Measurements from ENCODE around the gene PRKN.
A peak's percentile ranks its signal among the peaks of the same experiment; 100 is the strongest.

Gene PRKN

DNA sequence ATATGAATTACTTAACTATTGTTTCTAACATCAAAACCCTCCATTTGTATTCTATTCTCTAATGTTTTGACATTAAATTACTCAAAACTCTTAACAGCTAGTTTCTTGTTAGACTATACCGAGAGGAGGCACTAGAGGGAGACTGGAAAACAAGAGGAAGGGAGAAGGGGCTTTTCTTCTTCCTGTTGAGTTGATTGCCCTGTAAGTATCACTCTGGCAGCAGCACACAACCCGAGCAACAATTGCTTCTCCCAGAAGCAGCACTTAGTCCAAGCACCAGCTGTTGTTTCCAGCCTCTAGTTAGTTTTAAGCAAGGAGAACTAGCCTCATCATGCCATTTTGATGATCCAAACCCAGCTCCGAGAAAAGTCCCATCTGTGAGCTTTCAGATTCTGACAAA is 603.8 kb downstream of the PRKN start:
- DNase-seq (ENCODE audit: low read depth in 2 of 2), result no peak

DNA sequence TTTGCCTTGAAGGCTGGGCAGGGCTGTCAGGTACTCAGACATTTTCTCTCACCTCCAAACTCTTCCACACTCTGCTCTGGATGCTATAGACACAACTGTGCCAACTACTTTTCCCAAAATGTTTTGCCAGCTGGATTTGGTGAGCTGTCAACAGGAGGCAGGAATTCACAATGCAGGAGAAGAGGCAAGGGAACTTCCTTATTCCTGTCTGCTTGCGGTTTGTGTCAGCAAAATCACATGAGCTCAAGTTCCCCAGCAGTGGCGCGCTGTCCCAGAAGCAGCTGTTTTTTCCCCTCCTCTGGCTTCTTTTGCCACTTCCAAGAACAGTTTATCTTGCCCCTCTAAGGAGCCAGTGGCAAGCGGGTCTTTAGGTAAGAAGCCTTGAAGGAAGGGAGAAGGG is 608.2 kb downstream of the PRKN start:
- DNase-seq (ENCODE audit: low read depth in 2 of 2), result no peak

DNA sequence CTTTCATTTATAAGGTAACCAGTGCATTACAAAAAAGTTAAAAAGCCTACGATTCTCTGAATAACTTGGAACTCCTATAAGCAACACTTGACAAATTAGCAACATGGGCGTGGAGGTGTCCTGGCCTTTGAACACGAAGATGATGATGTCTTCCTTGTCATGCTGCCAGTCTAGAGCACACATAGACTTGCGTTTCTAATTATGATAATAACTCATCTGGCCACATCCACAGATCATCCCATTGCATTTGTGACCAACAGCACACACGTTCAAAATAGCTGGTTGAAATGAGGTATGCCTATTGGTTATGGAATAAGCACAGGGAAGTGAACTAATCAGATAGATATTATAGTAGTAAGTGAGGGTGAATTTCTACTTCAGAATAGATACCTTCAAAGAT is 608.9 kb downstream of the PRKN start:
- DNase-seq (ENCODE audit: low read depth in 2 of 2), result no peak

DNA sequence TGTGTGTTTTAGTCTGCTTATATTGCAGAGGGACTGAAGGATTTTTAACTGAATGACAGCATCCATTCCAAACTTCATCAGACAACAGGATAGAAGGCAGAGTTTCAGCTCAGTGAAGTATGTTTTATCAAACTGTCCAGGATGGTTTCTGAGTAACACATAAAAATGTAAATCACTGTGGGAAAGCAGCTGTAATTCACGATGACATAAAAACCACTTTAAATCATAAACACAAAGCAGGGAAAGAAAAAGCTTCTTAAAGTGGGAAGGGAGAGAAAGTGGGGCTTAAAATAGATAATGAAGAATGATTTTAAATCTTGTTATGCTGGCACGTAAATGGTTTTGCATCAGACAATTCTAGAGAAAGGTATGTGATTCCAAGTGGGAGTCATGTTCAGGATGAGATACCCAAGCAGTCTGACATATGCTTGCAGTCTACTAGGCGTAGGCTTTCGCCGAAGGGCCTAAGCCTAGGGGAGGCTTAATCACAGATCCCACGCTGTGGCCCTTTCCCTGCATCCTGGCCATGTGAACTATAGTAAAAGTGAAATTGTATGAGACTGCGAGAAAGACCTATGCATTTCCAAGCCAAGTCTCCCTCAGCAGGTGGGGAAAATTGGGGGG is 610.6 kb downstream of the PRKN start:
- no peak for DNase-seq (ENCODE audit: low read depth in 2 of 2)

DNA sequence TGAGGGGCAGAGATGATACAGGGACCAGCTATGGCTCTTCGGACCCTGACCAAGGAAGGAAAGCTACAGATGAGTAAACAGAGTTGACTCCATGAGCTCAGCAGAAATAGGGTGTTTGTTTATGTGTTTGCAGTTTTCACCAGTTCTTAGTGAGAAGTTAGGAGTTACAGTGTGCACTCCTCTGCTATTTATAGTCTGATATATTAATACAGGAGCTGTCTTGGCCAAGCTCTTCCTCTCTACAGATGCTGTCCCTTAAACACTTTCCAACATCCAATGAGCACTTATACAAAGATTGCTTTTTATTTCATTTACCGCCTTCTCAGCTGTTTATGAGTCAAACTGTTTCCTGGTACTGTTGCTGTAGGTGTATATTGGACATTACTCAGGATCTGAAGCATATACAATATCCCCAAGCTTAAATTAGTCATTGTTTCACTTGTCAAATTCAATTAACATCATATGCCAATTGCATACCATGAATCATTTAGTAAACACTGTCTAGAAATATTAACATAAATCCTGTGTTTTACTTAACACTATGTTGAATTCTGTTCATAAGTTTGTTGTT is 618.0 kb downstream of the PRKN start:
- DNase-seq (ENCODE audit: low read depth in 2 of 2), result no peak

DNA sequence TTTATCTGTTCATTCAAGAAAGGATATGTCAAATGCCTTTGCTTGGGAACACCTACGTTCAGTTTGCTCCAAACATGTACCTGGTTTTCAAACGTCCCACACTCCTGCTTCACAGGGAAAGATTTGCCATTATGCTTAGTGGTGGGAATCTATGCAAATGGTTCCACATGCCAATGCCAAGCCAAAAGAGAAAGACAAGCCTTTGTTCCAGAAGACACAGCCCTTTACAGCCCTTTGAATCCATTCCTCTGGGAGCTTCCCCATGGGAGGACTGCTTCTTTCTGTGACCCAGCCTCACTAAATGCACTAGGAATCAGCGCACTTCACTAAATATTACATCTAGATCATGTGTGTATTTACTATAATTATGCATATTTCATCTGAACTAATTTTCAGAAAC is 619.5 kb downstream of the PRKN start:
- no peak for DNase-seq (ENCODE audit: low read depth in 2 of 2)

DNA sequence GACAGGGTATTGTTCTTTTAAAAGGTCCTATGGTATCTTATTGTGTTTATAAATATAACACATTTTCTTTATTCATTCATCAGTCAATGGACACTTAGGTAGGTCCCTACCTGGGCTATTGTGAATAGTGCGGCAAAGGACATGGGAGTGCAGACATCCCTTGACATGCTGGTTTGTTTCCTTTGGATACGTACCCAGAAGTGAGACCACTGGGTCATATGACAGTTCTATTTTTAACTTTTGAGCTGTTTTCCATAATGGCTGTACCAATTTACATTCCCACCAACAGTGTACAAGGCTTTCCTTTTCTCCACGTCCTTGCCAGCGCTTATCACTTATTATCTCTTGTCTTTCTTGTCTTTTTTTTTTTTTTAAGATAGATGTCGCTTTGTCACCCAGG is 627.5 kb downstream of the PRKN start:
- no peak for DNase-seq (ENCODE audit: low read depth in 2 of 2)

DNA sequence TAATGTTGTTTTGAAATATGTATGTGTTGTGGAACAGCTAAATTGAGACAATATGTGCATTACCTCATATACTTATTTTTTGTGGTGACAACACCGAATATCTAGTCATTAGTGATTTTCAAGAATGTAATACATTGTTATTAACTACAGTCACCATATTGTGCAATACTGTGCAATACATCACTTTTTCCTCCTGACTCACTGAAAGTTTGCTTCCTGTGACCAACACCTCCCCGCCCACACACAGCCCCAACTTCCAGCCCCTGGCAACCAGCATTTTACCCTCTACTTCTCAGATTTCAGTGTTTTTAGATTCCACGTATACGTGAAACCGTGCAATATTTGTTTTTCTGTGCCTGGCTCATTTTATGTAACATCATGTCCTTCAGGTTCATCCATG is 627.9 kb downstream of the PRKN start:
- DNase-seq (ENCODE audit: low read depth in 2 of 2), result peak in 1 of 2 experiments; percentile 23

DNA sequence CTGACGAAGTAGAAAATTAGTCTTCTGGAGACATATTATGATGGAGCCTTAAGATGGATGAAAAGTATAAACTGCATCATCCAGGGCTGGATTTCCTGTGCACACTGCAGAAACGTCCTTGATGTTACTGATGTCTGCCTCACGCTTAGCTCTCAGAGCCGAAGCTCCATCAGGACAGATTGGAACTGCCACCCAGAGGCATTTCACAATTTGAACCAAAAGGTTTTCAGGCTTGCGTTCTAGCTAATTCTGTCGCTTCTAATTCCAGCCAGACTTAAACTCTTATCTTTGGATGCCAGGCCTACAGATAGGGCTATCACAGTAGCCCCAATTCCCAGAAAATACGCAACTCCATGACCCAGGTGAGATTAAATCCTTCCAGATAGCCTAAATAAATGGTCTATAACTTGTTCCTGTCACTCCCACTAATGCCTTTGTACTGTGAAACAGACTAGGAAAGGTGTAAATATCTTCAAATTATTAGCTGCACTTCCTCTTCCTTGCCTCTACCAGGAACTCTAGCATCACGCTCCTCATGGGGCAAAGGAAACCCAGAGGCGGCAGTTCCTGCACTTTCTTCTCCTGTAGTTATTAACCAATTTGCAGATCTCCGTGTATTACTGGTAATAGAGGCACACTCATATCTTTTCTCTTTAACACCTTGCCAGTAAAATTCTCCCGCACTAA is 634.6 kb downstream of the PRKN start:
- no peak for DNase-seq (ENCODE audit: low read depth in 2 of 2)

DNA sequence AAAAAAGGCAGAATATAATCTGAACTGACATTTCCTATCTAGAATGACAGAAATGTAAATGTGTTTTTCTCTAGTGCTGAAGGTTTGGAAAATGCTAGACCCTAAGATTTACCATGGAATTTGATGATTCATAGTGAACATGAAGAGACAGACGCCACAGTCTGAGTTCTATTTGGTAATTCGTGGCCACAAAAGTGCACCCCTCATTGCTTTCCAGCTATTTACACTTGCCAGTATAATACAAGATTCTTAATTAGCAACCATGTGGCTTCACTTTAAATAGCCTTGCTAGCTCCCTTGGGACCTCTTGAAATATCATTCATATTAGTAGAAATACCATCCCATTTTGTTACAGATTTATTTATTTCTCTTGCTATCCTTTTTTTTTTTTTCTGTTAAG is 636.8 kb downstream of the PRKN start:
- no peak for DNase-seq (ENCODE audit: low read depth in 2 of 2)

DNA sequence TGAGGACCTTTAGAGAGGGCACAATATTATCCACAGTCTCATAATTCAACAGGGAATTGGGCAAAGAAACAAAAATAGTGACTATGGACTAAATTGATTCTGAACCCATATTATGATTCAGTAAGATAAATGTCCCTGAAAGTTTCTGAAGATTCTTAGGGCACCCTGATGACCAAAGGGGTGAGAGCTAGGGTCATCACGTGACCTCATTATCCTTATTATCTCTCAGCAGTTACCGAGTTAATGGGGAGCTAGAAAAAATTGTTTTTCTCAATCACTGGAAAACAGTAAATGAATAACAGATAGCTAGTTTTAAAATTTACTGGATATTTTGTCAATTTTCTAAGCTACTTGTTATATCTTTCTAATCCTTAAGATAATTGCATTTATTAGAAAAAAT is 639.5 kb downstream of the PRKN start:
- DNase-seq (ENCODE audit: low read depth in 2 of 2), result no peak

DNA sequence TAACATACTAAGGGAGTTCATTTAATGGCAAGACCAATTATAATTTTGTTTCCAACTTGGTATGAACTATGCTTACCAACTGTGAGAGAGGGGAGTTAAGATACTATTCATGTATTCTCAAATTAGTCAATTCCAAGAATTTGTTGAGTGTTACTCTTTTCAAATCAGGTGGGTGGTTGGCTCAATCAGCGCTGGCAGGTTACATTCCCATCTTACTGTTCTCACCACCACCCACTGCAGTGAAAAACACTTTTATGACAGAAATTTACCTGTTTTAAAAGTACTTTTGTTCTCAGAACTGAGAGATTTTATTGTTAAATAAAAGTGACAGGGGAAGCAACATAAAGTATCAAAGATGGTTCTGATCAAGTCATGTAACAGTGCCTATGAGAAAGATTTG is 642.0 kb downstream of the PRKN start:
- DNase-seq (ENCODE audit: low read depth in 2 of 2), result no peak

DNA sequence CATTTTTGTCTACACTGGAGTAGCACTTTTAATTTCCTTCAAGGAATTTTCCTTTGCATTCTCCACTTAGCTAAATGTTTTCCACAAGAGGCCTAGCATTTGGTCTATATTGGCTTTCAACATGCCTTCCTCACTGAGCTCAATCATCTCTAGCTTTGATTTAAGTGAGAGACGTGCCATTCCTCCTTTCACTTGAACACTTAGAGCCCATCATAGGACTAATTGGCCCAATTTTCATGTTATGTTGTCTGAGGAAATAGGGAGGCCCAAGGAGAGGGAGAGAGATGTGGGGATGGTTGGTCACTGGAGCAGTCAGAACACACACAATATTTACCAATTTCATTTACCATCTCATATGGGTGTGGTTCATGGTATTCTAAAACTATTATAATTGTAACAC is 645.0 kb downstream of the PRKN start:
- DNase-seq (ENCODE audit: low read depth in 2 of 2), result no peak

DNA sequence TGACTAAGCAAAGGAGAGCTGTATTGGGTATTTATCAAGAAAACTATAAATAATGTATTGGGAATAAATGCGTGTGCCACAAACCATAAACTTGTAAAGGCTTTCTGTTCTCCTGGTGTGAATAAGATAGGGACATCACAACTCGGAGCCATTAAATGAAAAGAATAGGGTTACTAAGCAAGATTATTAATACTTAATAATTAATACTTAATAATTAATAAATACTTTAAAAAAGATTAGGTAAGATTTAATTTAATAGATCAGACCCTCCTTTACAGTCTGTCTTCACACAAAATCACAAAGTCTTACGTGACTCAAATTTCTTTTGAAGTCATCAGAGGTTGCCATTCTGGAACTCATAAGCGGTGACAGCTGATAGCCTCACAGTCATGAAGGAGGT is 648.9 kb downstream of the PRKN start:
- DNase-seq (ENCODE audit: low read depth in 2 of 2), result no peak

DNA sequence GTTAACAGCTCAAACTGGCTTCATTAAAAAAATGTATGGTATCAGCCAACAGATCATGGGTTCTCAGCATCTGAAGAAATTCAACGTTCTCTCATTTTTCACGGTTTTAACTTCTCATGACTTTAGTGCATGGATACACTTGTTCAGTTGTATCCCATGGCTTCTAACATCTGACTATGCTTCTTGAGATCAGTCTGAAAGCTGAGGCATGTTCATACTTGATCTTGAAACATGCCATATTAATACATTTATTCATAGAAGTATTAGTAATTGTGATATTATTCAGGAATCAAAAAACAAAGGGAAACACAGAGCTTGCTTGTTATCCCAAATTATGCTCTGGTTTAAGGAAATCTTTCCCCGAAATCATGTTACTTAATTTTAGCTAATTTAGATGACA is 649.4 kb downstream of the PRKN start:
- DNase-seq (ENCODE audit: low read depth in 2 of 2), result no peak

DNA sequence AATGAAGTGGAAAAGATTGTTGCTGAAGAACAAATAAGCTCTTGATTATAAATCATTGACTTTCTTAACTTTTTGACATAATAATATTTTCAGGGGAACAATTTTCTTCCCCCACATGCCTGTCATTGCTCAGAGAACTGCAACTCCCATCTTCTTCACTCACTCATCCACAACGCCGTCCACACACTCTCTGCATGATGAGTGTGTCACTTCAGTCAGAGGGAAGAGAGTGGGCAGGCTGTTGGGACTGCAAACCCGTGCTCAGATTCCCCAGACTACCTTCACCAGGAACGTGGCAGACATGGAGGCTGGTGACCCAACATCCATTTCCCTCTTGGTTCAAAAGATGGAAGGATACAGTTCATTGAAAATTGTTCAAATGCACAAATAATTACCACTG is 650.8 kb downstream of the PRKN start:
- no peak for DNase-seq (ENCODE audit: low read depth in 2 of 2)

DNA sequence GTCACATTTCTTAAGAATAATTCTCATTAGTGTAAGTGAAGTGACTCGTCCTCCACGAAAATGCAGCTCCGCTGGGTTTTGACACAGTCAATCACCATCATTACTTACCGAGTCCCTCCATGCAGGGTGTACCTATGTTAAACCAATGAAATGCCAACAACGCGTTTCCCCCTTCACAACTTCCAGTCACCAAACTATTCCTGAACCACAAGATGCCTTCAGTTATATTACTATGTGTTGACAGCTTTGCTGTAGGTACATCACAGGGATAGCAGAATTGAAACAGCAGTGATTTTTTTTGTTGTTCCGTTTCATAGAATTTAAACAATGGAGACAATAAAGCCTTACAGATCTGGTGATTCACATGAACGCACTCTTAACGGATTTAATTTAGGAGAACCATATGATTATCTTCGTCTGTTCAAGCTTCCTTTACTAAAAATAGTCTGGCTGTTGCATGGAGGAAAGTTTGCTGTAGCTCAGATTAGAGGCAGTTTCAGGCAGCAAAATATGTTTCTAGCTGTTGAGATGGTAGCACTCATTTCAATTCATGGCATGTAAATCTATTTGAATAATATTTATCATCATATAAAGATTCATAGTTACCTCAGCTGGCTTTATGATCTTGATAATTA is 652.8 kb downstream of the PRKN start:
- no peak for DNase-seq (ENCODE audit: low read depth in 2 of 2)

DNA sequence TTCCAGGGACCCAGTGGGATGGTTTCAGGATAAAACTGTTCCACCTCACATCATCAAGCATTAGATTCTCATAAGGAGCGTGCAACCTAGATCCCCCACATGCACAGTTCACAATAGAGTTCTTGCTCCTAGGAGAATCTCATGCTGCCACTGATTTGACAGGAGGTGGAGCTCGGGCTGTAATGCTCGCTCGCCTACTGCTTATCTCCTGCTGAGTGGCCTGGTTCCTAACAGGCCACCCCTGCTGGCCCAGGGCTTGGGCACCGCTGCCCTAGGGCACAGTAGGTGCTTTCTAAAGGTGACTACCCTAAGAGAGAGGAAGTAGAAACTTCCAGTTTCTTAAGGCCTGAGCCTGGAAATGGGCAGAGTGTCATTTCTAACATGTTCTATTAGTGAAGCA is 656.9 kb downstream of the PRKN start:
- DNase-seq (ENCODE audit: low read depth in 2 of 2), result no peak

DNA sequence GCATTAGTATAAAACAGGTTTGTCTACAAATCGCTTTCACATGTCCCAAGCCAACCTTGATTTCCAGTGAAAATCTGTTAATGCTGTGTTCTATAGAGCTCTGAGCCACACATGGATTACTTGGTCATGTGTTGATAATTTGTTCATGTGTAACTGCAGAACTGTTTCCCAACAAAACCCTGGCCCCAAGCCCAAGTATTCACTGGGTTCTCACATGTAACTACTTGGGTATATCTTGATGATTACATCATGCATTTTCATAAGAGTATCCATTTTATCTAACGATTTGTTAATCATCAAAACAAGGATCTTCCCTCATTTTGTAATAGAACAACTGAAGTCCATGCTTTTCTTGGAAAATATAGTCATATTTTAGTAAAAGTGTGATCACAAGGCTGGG is 657.6 kb downstream of the PRKN start:
- no peak for DNase-seq (ENCODE audit: low read depth in 2 of 2)

DNA sequence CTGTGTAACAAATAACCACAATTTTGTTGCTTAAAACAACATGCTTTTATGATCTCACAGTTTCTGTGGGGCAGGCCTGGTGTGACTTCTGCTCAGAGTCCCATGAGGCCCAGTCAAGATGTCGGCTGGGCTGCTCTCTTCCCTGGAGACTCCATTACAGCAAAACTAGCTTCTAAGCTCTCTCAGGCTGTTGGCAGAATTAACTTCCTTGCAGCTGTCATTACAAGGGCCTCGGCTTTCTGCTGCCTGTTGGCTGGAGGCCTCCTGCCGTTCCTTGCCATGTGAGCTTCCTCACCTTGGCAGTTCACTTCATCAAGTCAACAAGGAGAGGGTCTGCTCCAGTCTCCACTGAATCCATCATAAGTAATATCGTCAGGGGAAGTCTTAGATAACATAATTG is 659.2 kb downstream of the PRKN start:
- no peak for DNase-seq (ENCODE audit: low read depth in 2 of 2)

DNA sequence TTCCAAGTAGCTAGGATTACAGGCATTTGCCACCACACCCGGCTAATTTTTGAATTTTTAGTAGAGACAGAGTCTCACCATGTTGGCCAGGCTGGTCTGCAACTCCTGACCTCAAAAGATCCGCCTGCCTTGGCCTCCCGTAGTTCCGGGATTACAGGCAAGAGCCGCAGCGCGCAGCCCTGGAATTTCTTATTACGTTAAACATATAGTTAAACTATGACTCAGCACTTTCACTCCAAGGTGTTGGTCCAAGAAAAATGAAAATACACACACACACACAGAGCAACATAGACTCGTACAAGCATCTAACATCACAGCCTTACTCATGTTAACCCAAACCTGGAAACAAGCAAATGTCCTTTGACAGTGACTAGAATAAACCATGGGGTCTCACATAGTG is 663.9 kb downstream of the PRKN start:
- DNase-seq (ENCODE audit: low read depth in 2 of 2), result no peak

DNA sequence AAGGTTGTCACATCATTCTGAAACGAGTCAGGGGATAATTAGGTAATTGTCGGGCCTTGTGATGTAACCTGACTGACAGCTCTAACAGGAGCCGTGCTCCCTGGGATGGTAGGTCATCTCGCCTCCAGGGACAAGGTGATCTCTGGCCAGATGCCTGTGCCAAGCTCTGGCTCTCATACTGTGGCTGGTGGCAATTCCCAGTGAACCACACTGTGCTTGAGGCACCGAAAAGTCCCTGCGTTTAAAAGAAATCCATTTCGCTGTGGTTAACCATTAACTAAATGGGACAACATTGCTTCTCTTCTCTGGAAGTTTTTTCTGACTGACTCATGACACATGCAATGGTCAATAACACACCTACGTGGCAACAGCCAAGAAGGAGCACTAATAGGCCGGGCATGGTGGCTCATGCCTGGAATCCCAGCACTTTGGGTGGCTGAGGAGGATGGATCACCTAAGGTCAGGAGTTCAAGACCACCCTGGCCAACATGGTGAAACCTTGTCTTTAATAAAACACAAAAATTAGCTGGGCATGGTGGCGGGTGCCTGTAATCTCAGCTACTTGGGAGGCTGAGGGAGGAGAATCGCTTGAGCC is 669.2 kb downstream of the PRKN start:
- DNase-seq (ENCODE audit: low read depth in 2 of 2), result no peak

DNA sequence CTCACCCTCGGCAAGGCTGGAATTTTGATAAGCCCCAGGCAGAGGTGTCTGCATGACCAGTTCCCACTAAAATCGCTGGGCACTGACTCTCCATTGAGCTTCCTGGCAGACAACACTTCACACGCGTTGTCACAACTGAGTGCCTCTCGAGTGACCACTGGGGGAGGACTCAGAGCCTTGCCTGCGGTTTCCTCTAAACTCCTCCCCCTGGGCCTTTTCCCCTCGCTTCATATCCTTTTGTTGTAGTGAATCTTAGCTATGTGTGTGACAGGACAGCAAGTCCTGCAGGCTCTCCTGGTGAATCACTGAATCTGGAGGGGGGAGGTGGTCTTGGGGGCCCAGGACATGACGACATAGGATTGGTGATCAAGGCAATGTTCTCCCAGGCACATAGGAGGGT is 670.8 kb downstream of the PRKN start:
- DNase-seq (ENCODE audit: low read depth in 2 of 2), result no peak

Measured in stimulated activated CD4-positive, alpha-beta T cell treated with anti-CD3 and anti-CD28 coated beads, Interleukin-12 subunit alpha, Interleukin-12 subunit beta, amount 100 ng/mL, for 24 hours (primary cell).